Common myeloid progenitor, CD34-positive (primary cell): ENCODE data around the gene LRRC19. TPM values are rescaled to one million over a fixed set of nuclear protein-coding genes. Genes with fewer than 3 reads are reported as not detected.

Source experiments
- CTCF ChIA-PET: fragments of 350-600 bp; sonication (Branson Sonifier 250); formaldehyde crosslinking; loops from one replicate; lab custom pipeline; 2021; ENCODE audit warnings: antibody characterized with exemption; lab: Charles Lee
- POLR2A ChIA-PET: fragments of 350-600 bp; sonication (Branson Sonifier 250); formaldehyde crosslinking; loops from one replicate; lab custom pipeline; 2021; ENCODE audit warnings: antibody characterized with exemption; lab: Charles Lee
- DNase-seq, 3 donors: peaks; one replicate each; pipeline versions ENCODE4 v3.0.0 to v3.0.0-alpha.2; 2013
- H3K27ac ChIP-seq, 2 experiments: 1 replicate in 1 of 2; 2 replicates in 1 of 2; pipeline ENCODE4 v1.7.0; 2013; ENCODE audit warnings: inconsistent platforms in 2 of 2, low read length in 2 of 2, mild to moderate bottlenecking in 2 of 2, low read depth in 1 of 2, moderate library complexity in 1 of 2; ENCODE audit not compliant: severe bottlenecking in 2 of 2, insufficient read depth in 1 of 2, poor library complexity in 1 of 2
- H3K27me3 ChIP-seq, 5 experiments: replicated peaks in 2 of 5; 1 replicate in 3 of 5; 2 replicates in 2 of 5; pipeline versions ENCODE4 v1.6.1 to v1.7.0; 2013; ENCODE audit warnings: low read length in 4 of 5, mild to moderate bottlenecking in 2 of 5, moderate library complexity in 2 of 5, inconsistent platforms in 1 of 5; ENCODE audit not compliant: insufficient read depth in 5 of 5, control insufficient read depth in 4 of 5
- H3K36me3 ChIP-seq, 4 experiments: 1 replicate in 2 of 4; 2 replicates in 2 of 4; pipeline versions ENCODE4 v1.6.1 to v1.7.0; 2013; ENCODE audit warnings: low read length in 3 of 4, control low read depth in 1 of 4, mild to moderate bottlenecking in 1 of 4; ENCODE audit not compliant: control insufficient read depth in 4 of 4, insufficient read depth in 4 of 4
- H3K4me1 ChIP-seq, 4 experiments: 1 replicate in 3 of 4; 2 replicates in 1 of 4; pipeline versions ENCODE4 v1.6.1 to v1.7.1; 2013; ENCODE audit warnings: low read length in 3 of 4, mild to moderate bottlenecking in 3 of 4, control low read depth in 1 of 4, inconsistent platforms in 1 of 4, moderate library complexity in 1 of 4; ENCODE audit not compliant: control insufficient read depth in 4 of 4, insufficient read depth in 4 of 4; ENCODE audit errors: control extremely low read depth in 1 of 4
- H3K4me3 ChIP-seq, 7 experiments: 1 replicate in 4 of 7; 2 replicates in 3 of 7; pipeline versions ENCODE4 v1.5.1 to v1.7.0; 2013; ENCODE audit warnings: mild to moderate bottlenecking in 7 of 7, low read length in 6 of 7, moderate library complexity in 6 of 7, inconsistent platforms in 2 of 7, low read depth in 2 of 7, control low read depth in 1 of 7; ENCODE audit not compliant: insufficient read depth in 4 of 7, control insufficient read depth in 1 of 7; ENCODE audit errors: extremely low read depth in 1 of 7
- H3K9me3 ChIP-seq, 5 experiments: 1 replicate in 4 of 5; 2 replicates in 1 of 5; pipeline versions ENCODE4 v1.6.1 to v1.7.1; 2013; ENCODE audit warnings: low read length in 4 of 5, mild to moderate bottlenecking in 2 of 5, inconsistent platforms in 1 of 5, low read depth in 1 of 5, moderate library complexity in 1 of 5; ENCODE audit not compliant: control insufficient read depth in 4 of 5, insufficient read depth in 2 of 5; ENCODE audit errors: control extremely low read depth in 1 of 5
- WGBS: methylation state at CpG from one replicate; pipeline ENCODE4 v1.1.5; 2013; ENCODE audit not compliant: insufficient coverage; 5-methylcytosine and 5-hydroxymethylcytosine counted together
- polyA plus RNA-seq: library from polyadenylated mRNA; unstranded; fragments of 120-200 nt; gene quantifications from one replicate; pipeline ENCODE4 v1.2.1, GENCODE V29; 2013

The LRRC19 gene, protein sequence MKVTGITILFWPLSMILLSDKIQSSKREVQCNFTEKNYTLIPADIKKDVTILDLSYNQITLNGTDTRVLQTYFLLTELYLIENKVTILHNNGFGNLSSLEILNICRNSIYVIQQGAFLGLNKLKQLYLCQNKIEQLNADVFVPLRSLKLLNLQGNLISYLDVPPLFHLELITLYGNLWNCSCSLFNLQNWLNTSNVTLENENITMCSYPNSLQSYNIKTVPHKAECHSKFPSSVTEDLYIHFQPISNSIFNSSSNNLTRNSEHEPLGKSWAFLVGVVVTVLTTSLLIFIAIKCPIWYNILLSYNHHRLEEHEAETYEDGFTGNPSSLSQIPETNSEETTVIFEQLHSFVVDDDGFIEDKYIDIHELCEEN
- polyA plus RNA-seq, result 0.15 TPM

DNA sequence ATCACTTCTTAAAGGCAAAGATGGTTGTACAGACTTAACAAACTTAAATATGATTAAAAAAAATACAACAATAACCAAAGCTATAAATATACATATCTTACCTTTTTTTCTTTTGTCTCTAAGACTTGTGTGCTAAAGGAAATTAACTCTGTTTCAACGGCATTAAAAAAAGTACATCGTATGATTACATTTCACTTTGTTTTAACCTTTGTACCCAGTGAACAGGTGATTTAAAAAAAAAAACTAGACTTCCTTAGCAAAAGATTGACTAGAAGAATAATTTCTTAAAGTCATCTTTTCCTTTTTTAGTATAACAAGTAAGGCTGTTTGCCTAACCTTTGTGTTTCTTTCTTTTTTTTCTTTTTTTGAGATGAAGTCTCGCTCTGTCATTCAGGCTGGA, at the start of gene LRRC19:
Gene LRRC19 (minus strand): TSS at position 182 of the 400 bp plus-strand sequence. CDS start 5,978 bp downstream, outside the sequence.
- no peak within 1 kb of the TSS for H3K27ac ChIP-seq
- ChIA-PET POLR2A (no interaction called here), CTCF (no interaction called here)
- no peak for DNase-seq
- H3K36me3 ChIP-seq, result peaks cover 0 to 4% (median 1%) of the 10 kb centered on the region in 4 experiments
- 100% methylated on average over 2 of the region's 3 CpGs for WGBS
- H3K27me3 ChIP-seq, result no peaks in the 10 kb centered on the region
- no peaks in the 10 kb centered on the region for H3K4me1 ChIP-seq
- H3K4me3 ChIP-seq, result no peak within 1 kb of the TSS
- H3K9me3 ChIP-seq, result peaks cover 0 to 2% (median 0%) of the 10 kb centered on the region in 5 experiments

DNA sequence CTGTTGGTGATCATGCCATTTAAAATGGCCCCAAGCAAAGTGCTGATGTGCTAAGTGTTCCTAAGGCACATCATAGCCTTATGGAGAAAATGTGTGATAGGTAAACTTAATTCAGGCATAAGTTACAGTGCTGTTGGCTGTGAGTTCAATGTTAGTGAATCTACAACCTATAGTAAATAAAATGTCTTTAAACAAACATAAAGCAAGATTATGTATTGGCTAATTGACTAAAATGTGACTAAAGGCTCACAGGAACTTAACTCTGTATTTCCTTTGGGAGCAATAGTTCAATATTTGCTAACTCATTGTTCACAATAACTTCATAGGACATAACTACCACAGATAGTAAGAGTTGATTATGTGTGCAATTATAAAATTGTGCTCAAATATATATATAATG, 49.4 kb upstream of the LRRC19 start:
- Histone ChIP-seq H3K27ac (no peak overlapping the region), H3K27me3 (no peaks in the 10 kb centered on the region), H3K36me3 (peaks cover 0 to 3% (median 2%) of the 10 kb centered on the region in 4 experiments), H3K4me1 (peaks cover 5 to 36% (median 11%) of the 10 kb centered on the region in 4 experiments), H3K9me3 (no peaks in the 10 kb centered on the region), H3K4me3 (no peak overlapping the region)
- POLR2A ChIA-PET, result no interaction called here
- no peak for DNase-seq
- CTCF ChIA-PET, result no interaction called here

DNA sequence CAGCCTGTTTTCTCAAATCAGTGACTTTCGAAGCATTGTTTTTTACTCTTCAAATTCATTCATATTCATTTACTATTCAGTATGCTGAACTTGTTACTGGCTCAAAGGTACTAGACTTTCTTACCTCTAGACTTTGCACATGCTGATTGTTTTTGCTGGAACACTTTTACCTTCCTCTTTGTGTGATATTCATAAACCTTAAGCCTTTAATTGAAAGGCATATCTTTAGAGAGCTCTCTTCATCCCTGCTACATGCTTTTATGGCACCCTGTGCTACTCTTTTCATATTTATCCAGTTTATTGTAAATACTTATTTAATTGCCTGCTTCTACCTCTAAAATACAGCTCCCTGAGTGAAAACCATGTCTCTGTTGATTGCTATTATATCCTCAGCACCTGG, 48.7 kb upstream of the LRRC19 start:
- peaks cover 0 to 6% (median 3%) of the 10 kb centered on the region in 4 experiments for H3K36me3 ChIP-seq
- no peak for DNase-seq
- peak overlapping the region; percentile 2 to 47 for H3K27ac ChIP-seq
- H3K27me3 ChIP-seq, result no peaks in the 10 kb centered on the region
- WGBS, result 83% methylated on average over 1 of the region's 1 CpG
- ChIA-PET POLR2A (interaction anchor here (1.0 kb wide), 1 partner anchor 8 kb away, joined by 3 read pairs; no protein-coding TSS in a partner anchor), CTCF (no interaction called here)
- peaks cover 3 to 29% (median 8%) of the 10 kb centered on the region in 4 experiments for H3K4me1 ChIP-seq
- no peak overlapping the region for H3K4me3 ChIP-seq
- no peaks in the 10 kb centered on the region for H3K9me3 ChIP-seq

DNA sequence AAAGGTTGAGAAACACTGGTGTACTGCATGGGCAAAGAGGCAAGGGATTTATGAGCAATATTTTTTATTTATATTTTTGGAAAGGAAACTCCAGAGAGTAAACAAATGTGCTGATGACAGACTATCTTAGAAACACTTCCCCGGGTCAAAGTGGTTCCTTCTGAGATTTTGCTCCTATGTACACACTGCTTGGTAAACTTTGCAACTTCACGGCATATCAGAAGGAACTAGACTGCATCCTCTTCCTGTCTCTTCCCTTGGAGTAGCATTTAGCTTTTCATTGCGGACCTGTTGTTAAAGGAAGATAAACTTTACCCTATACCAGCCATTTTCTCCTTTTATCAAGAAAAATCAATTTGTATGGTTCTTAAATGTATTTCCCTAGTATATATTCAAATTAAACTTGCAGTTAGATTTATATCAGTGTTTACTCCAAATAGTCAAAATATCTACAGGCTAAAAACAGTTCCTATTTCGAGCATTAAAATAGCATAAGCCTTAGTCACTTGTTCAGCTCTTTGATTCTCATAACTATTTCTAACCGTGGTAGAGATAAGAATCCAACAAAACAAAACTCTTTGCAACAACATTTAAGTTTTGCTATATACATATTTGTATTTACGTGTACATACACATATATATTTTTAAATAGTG, 48.0 kb upstream of the LRRC19 start:
- H3K9me3 ChIP-seq, result no peaks in the 10 kb centered on the region
- POLR2A ChIA-PET, result interaction anchor here (1.0 kb wide), 1 partner anchor 9 kb away, joined by 3 read pairs; no protein-coding TSS in a partner anchor

DNA sequence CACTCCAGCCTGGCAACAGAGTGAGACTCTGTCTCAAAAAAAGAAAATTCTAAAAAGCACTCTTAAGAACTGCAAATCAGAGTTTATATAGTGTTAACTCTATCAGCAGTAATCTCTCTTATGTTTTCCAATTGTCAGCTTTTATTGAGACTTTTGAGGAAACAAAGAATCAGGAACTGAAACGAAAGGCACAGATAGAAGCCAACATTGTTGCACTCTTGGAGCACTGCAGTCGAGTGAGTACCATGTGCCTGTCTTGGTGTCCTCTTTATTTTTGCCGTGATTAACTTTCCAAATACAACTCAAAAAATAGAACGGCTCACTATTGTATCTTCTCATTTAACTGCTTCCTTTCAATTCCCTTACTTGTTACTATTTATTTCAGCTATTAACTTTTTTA, 41.7 kb upstream of the LRRC19 start:
- H3K27me3 ChIP-seq, result no peaks in the 10 kb centered on the region
- H3K27ac ChIP-seq, result no peak overlapping the region
- H3K4me3 ChIP-seq, result no peak overlapping the region
- DNase-seq, result no peak
- WGBS, result 71% methylated on average over 1 of the region's 4 CpGs
- no peaks in the 10 kb centered on the region for H3K4me1 ChIP-seq
- H3K9me3 ChIP-seq, result no peaks in the 10 kb centered on the region
- ChIA-PET POLR2A (no interaction called here), CTCF (interaction anchor here (1.8 kb wide), 1 partner anchor 14 kb away, joined by 4 read pairs; no protein-coding TSS in a partner anchor)
- H3K36me3 ChIP-seq, result peaks cover 9 to 22% (median 14%) of the 10 kb centered on the region in 4 experiments

More for the DNA sequence above, 48.0 kb upstream of the LRRC19 start:
- Histone ChIP-seq H3K4me1 (peaks cover 0 to 25% (median 8%) of the 10 kb centered on the region in 4 experiments), H3K36me3 (peaks cover 3 to 11% (median 8%) of the 10 kb centered on the region in 4 experiments), H3K27me3 (no peaks in the 10 kb centered on the region), H3K4me3 (peak overlapping the region in 2 of 7 experiments; percentile 19 to 48), H3K27ac (peak overlapping the region; percentile 2 to 64)
- CTCF ChIA-PET, result no interaction called here
- peak; percentile 64 to 90 (median 77) for DNase-seq
- 8% methylated on average over 2 of the region's 6 CpGs for WGBS

DNA sequence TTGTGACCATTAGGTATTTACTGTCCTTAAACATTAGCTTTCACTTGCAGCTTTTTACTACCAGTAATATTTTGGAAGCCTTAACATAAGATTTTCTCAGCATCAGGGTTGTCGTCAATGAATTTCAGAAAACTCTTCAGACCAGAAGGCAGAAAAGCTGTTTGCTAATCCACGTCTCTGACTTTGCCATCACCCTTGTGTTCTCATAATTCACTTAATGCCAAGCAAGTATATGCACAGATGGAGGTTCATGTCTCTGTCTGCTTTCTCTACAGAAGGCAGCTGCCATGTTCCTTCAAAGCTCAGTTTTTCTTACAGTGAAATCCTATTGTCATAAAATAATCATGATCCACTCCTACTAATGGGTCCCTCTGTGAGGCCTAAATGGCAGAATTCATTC, 37.7 kb upstream of the LRRC19 start:
- no peaks in the 10 kb centered on the region for H3K4me1 ChIP-seq
- DNase-seq, result no peak
- no peaks in the 10 kb centered on the region for H3K9me3 ChIP-seq
- POLR2A ChIA-PET, result no interaction called here
- H3K36me3 ChIP-seq, result peaks cover 4 to 8% (median 5%) of the 10 kb centered on the region in 4 experiments
- WGBS, result 100% methylated on average over 2 of the region's 2 CpGs
- CTCF ChIA-PET, result interaction anchor here (0.8 kb wide), 1 partner anchor 233 kb away, joined by 3 read pairs; no protein-coding TSS in a partner anchor
- no peak overlapping the region for H3K4me3 ChIP-seq
- H3K27me3 ChIP-seq, result no peaks in the 10 kb centered on the region
- no peak overlapping the region for H3K27ac ChIP-seq
